ENCODE results near the gene SYT2.
"Not testable (repeated sequence)": the region's sequence is repeated elsewhere in the genome, so short reads cannot be mapped to it uniquely, and the experiment has no call there.

The SYT2 gene

GRCh38 chr1:202569393-202570322 is 140.6 kb downstream of the SYT2 start:
- no peak for DNase-seq (ENCODE audit: low spot score)

GRCh38 chr1:202568826-202569225 is 141.4 kb downstream of the SYT2 start:
- DNase-seq (ENCODE audit: low spot score), result no peak

- DNase-seq (ENCODE audit: low spot score), result no peak
These were observed 141.8 kb downstream of the SYT2 start for GRCh38 chr1:202568410-202568809.

- no peak for DNase-seq (ENCODE audit: low spot score)
These were observed 142.5 kb downstream of the SYT2 start for GRCh38 chr1:202567738-202568137.

- no peak for DNase-seq (ENCODE audit: low spot score)
These were observed 144.2 kb downstream of the SYT2 start for GRCh38 chr1:202565890-202566602.

GRCh38 chr1:202564958-202565495 is 145.2 kb downstream of the SYT2 start:
- no peak for DNase-seq (ENCODE audit: low spot score)

GRCh38 chr1:202563818-202564217 is 146.4 kb downstream of the SYT2 start:
- no peak for DNase-seq (ENCODE audit: low spot score)

GRCh38 chr1:202562444-202563060 is 147.7 kb downstream of the SYT2 start:
- DNase-seq (ENCODE audit: low spot score), result no peak

GRCh38 chr1:202561726-202562443 is 148.4 kb downstream of the SYT2 start:
- no peak for DNase-seq (ENCODE audit: low spot score)

GRCh38 chr1:202561240-202561639 is 149.0 kb downstream of the SYT2 start:
- DNase-seq (ENCODE audit: low spot score), result no peak

GRCh38 chr1:202557662-202558061 is 152.6 kb downstream of the SYT2 start:
- not testable (repeated sequence) for DNase-seq (ENCODE audit: low spot score)

- not testable (repeated sequence) for DNase-seq (ENCODE audit: low spot score)
These were observed 154.2 kb downstream of the SYT2 start for GRCh38 chr1:202556037-202556436.

- not testable (repeated sequence) for DNase-seq (ENCODE audit: low spot score)
These were observed 155.6 kb downstream of the SYT2 start for GRCh38 chr1:202554619-202555018.

- DNase-seq (ENCODE audit: low spot score), result no peak
These were observed 156.7 kb downstream of the SYT2 start for GRCh38 chr1:202553560-202554038.

- not testable (repeated sequence) for DNase-seq (ENCODE audit: low spot score)
These were observed 157.2 kb downstream of the SYT2 start for GRCh38 chr1:202553078-202553477.

- DNase-seq (ENCODE audit: low spot score), result not testable (repeated sequence)
These were observed 157.6 kb downstream of the SYT2 start for GRCh38 chr1:202552615-202553014.

- no peak for DNase-seq (ENCODE audit: low spot score)
These were observed 158.6 kb downstream of the SYT2 start for GRCh38 chr1:202551683-202552082.

- not testable (repeated sequence) for DNase-seq (ENCODE audit: low spot score)
These were observed 160.2 kb downstream of the SYT2 start for GRCh38 chr1:202550088-202550487.

GRCh38 chr1:202547215-202547614 is 163.0 kb downstream of the SYT2 start:
- no peak for DNase-seq (ENCODE audit: low spot score)

- not testable (repeated sequence) for DNase-seq (ENCODE audit: low spot score)
These were observed 163.5 kb downstream of the SYT2 start for GRCh38 chr1:202546796-202547195.

- DNase-seq (ENCODE audit: low spot score), result not testable (repeated sequence)
These were observed 163.9 kb downstream of the SYT2 start for GRCh38 chr1:202546377-202546776.
